Ovary (tissue), 9 donors: ENCODE data around the gene FXYD1. TPM values are rescaled to one million over a fixed set of nuclear protein-coding genes. Genes with fewer than 3 reads are reported as not detected.

Experiments
- DNase-seq, 5 donors: peaks; one replicate each; pipeline ENCODE4 v3.0.0-alpha.2; 2019 to 2020
- H3K27ac ChIP-seq, 2 donors: fragments of 200-600 bp; one replicate each; pipeline versions ENCODE4 v1.5.1 to v1.8.0; 2019 to 2022
- H3K27me3 ChIP-seq: fragments of 200-600 bp; one replicate; pipeline ENCODE4 v1.8.0; 2022
- H3K36me3 ChIP-seq: fragments of 200-600 bp; sonication (generic); one replicate; pipeline ENCODE4 v1.5.1; 2019
- H3K4me1 ChIP-seq: one replicate; pipeline ENCODE4 v1.8.1; 2013; ENCODE audit warnings: mild to moderate bottlenecking, moderate library complexity; ENCODE audit not compliant: insufficient read depth
- H3K4me3 ChIP-seq: fragments of 200-600 bp; sonication (generic); one replicate; pipeline ENCODE4 v1.5.1; 2017
- H3K9me3 ChIP-seq, 2 donors: fragments of 200-600 bp in 1 of 2; sonication (generic) in 1 of 2; one replicate each; pipeline versions ENCODE4 v1.5.1 to v1.8.1; 2013 to 2019; ENCODE audit warnings: mild to moderate bottlenecking in 1 of 2, moderate library complexity in 1 of 2
- CTCF ChIP-seq, 3 donors: fragments of 450-650 bp in 2 of 3; fragments of 200-600 bp in 1 of 3; IDR thresholded peaks; one replicate each; pipeline versions ENCODE4 v1.5.1 to v1.8.0; 2016 to 2022; ENCODE audit warnings: antibody characterized with exemption in 3 of 3, mild to moderate bottlenecking in 1 of 3
- EP300 ChIP-seq: sonication (generic); formaldehyde crosslinking; IDR thresholded peaks from one replicate; pipeline ENCODE4 v1.6.1; 2017; ENCODE audit warnings: antibody characterized with exemption
- POLR2A ChIP-seq: fragments of 450-650 bp; IDR thresholded peaks from one replicate; pipeline ENCODE4 v1.6.1; 2017; ENCODE audit warnings: antibody characterized with exemption, mild to moderate bottlenecking, moderate library complexity
- WGBS, 3 donors: extraction: QIAGEN DNeasy Blood & Tissue Kit in 1 of 3; methylation state at CpG; one replicate each; pipeline versions ENCODE4 v1.1.5 to v1.1.7; 2013 to 2017; 5-methylcytosine and 5-hydroxymethylcytosine counted together
- intact Hi-C, 4 donors: fragments of 100-400 bp; cut with DNase I; formaldehyde crosslinking; loops; one replicate each; pipeline versions ENCODE4 v1.11.0 to v1.15.1; 2022 to 2023
- polyA plus RNA-seq, 2 donors: library from polyadenylated mRNA; stranded (reverse); fragments of 200-250 nt in 1 of 2; fragments of 350-450 nt in 1 of 2; fragmentation: Illumina TruSeq in 1 of 2; extraction: RNeasy Lipid Tissue Mini Kit (QIAGEN cat#74804) in 1 of 2; gene quantifications; one replicate each; pipeline ENCODE4 v1.2.3, GENCODE V29; 2013 to 2014
- total RNA-seq, 7 donors: library from RNA; depleted of rRNA in 2 of 7; stranded (reverse); fragments of >200 nt in 2 of 7; fragmentation: NEBNext Ultra II Directional in 3 of 7; extraction: Animal tissue kit (Norgen Biotek cat#: 25700) in 3 of 7; gene quantifications; one replicate each; pipeline versions ENCODE4 v1.1.0 to v1.2.4, GENCODE V29; 2016 to 2023
- donor health status: DM: no; HTN: no; CAD: no; lungs with moderate emphysema.
- donor health status: DM: no; HTN: no; CAD: no.
- donor health status: Bipolar disorder and iron deficiency.
- donor health status: DM: yes; HTN: yes; CAD: no.
- donor health status: DM: no; HTN: no; CAD: no.
- donor health status: DM: yes; HTN: yes; CAD: no.

FXYD1 gene
- total and polyA plus RNA-seq, 9 donors = 26.7 to 204 (median 95.8) TPM

- peak overlapping the region; percentile 62 to 95 for H3K27ac ChIP-seq
- intact Hi-C loops = loop anchor here in 2 of 4 donors (5.0 kb wide), 1 partner anchor 126 kb away; the partner anchor contains the start of gene USF2 (in 2 of the 2)
- no peaks in the 10 kb centered on the region for H3K36me3 ChIP-seq
- peak; percentile 85 to 97 (median 93) for DNase-seq
- H3K4me3 ChIP-seq = peak overlapping the region; percentile 52
- 5 to 9% (median 8%) methylated on average over 48 of the region's 48 CpGs for WGBS, 3 donors
- TF ChIP-seq CTCF (IDR thresholded peaks at IDR 0.05) = peak in 2 of 3 donors; percentile 23 to 30
- peak; percentile 81 for TF ChIP-seq POLR2A
- no peak for TF ChIP-seq EP300
- H3K4me1 ChIP-seq = peaks cover 12% of the 10 kb centered on the region
- no peaks in the 10 kb centered on the region for H3K27me3 ChIP-seq
- no peaks in the 10 kb centered on the region for H3K9me3 ChIP-seq
Measured at GRCh38 chr19:35140962-35141836, 2.6 kb downstream of the FXYD1 start.

DNA sequence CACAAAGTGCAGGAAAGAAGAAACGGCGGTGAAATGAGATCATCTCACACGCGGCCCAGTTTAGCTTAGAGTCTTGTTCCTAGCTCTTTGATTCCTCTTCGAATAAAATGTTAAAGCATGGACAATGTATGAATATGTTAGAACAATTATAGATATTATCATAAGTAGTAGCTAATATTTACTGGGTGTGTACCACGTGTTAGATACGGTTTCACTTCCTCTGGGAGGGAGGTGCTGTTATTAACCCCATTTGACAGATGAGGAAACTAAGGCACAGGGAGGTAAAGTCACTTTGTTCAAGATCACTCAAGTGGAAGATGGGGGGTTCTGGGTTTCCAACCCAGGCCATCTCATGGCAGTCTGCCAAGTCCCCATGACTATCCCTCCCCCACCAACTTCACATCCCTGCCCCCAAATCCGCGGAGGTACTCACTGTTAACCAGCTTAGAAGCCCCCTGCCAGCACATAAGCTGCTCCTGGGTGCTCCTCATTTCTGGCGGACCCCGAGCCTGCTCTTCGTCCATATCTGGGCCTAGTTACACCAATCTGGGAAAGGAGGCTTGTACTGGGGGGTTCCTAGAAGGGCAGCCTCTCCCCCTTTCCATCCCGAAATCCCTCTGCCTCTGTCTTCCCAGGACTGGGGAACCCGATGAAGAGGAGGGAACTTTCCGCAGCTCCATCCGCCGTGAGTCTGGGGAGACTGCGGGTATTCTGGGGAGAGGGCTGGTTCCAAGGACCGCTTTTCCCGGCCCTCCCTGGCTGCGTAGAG is 3.4 kb downstream of the FXYD1 start:
- peak overlapping the region in 1 of 2 donors; percentile 38 for H3K27ac ChIP-seq
- no peaks in the 10 kb centered on the region for H3K9me3 ChIP-seq
- H3K36me3 ChIP-seq = no peaks in the 10 kb centered on the region
- intact Hi-C loops = loop anchor here in 2 of 4 donors (5.0 kb wide), 1 partner anchor 125 kb away; the partner anchor contains the start of gene USF2 (in 2 of the 2)
- TF ChIP-seq POLR2A (no peak), CTCF (IDR thresholded peaks at IDR 0.05) (no peak), EP300 (no peak)
- H3K4me1 ChIP-seq = peaks cover 12% of the 10 kb centered on the region
- H3K4me3 ChIP-seq = no peak overlapping the region
- 25 to 38% (median 35%) methylated on average over 21 of the region's 21 CpGs for WGBS, 3 donors
- DNase-seq = peak in 4 of 5 donors; percentile 51 to 73 (median 58)
- no peaks in the 10 kb centered on the region for H3K27me3 ChIP-seq

- WGBS, 3 donors = 2 to 13% (median 6%) methylated on average over 28 to 45 of the region's 46 CpGs
- TF ChIP-seq CTCF (IDR thresholded peaks at IDR 0.05) = no peak
- no peak for TF ChIP-seq POLR2A
- TF ChIP-seq EP300 = no peak
Measured at GRCh38 chr19:35142606-35143230, 4.1 kb downstream of the FXYD1 start.

More at GRCh38 chr19:35142606-35143230, 4.1 kb downstream of the FXYD1 start:
- intact Hi-C loops = loop anchor here in 2 of 4 donors (5.0 kb wide), 1 partner anchor 125 kb away; the partner anchor contains the start of gene USF2 (in 2 of the 2)
- Histone ChIP-seq H3K9me3 (no peaks in the 10 kb centered on the region), H3K4me3 (no peak overlapping the region), H3K36me3 (no peaks in the 10 kb centered on the region), H3K27ac (peak overlapping the region in 1 of 2 donors; percentile 38), H3K4me1 (peaks cover 12% of the 10 kb centered on the region), H3K27me3 (no peaks in the 10 kb centered on the region)
- DNase-seq = peak in 4 of 5 donors; percentile 66 to 77 (median 72)
